SK-N-MC (cell line): ENCODE measurements around the gene SMAD7.
A peak's percentile ranks its signal among the peaks of the same experiment; 100 is the strongest.

ENCODE experiments used
- DNase-seq: peaks from one replicate; pipeline ENCODE4 v3.0.0-alpha.2; 2011; ENCODE audit warnings: low read depth, low spot score
- H3K27ac ChIP-seq: fragments of 200-600 bp; sonication (generic); 2 replicates; pipeline ENCODE4 v1.5.1; 2016; ENCODE audit warnings: mixed run types
- H3K36me3 ChIP-seq: fragments of 200-600 bp; sonication (generic); 2 replicates; pipeline ENCODE4 v1.6.1; 2017; ENCODE audit warnings: antibody characterized with exemption, low read length, mixed read lengths; ENCODE audit not compliant: insufficient read depth
- H3K4me3 ChIP-seq: fragments of 200-600 bp; sonication (generic); 2 replicates; pipeline ENCODE4 v1.5.1; 2016
- H3K9ac ChIP-seq: fragments of 200-600 bp; sonication (generic); 2 replicates; pipeline ENCODE4 v1.8.0; 2017; ENCODE audit warnings: mixed run types, mixed read lengths; ENCODE audit not compliant: insufficient read length
- H3K9me3 ChIP-seq: fragments of 200-600 bp; sonication (generic); 2 replicates; pipeline ENCODE4 v1.6.1; 2017; ENCODE audit warnings: low read depth, mild to moderate bottlenecking, antibody characterized with exemption, low read length, moderate library complexity, mixed read lengths
- EZH2 ChIP-seq: fragments of 200-600 bp; sonication (generic); IDR thresholded peaks from one replicate; pipeline ENCODE4 v1.6.1; 2017; ENCODE audit warnings: antibody characterized with exemption
- FOXP2 ChIP-seq: optimal IDR thresholded peaks from 2 replicates; pipeline ENCODE3; 2011; ENCODE audit warnings: mild to moderate bottlenecking, moderate library complexity; ENCODE audit not compliant: insufficient read depth; ENCODE audit errors: extremely low read length, control extremely low read depth
- POLR2AphosphoS5 ChIP-seq: IDR thresholded peaks from 2 replicates; pipeline ENCODE4 v1.6.1; 2012; ENCODE audit warnings: mild to moderate bottlenecking, low read depth, low read length, borderline replicate concordance

Gene SMAD7

GRCh38 chr18:48934415-48934722 lies 16.4 kb downstream of the SMAD7 start:
- Histone ChIP-seq H3K36me3 (no peaks in the 10 kb centered on the region), H3K9ac (no peak overlapping the region), H3K4me3 (peak overlapping the region; percentile 52; the same call in 1 of the 2 replicates), H3K27ac (peak overlapping the region; percentile 93), H3K9me3 (no peaks in the 10 kb centered on the region)
- DNase-seq: no peak
- TF ChIP-seq POLR2AphosphoS5 (no peak), FOXP2 (no peak), EZH2 (no peak)

- no peaks in the 10 kb centered on the region for H3K9me3 ChIP-seq
- no peak overlapping the region for H3K4me3 ChIP-seq
- peak overlapping the region; percentile 93 for H3K27ac ChIP-seq
- no peaks in the 10 kb centered on the region for H3K36me3 ChIP-seq
- TF ChIP-seq POLR2AphosphoS5 (no peak), EZH2 (no peak), FOXP2 (no peak)
- H3K9ac ChIP-seq: no peak overlapping the region
- no peak for DNase-seq
Measured at GRCh38 chr18:48933578-48934414, 17.0 kb downstream of the SMAD7 start.

DNA sequence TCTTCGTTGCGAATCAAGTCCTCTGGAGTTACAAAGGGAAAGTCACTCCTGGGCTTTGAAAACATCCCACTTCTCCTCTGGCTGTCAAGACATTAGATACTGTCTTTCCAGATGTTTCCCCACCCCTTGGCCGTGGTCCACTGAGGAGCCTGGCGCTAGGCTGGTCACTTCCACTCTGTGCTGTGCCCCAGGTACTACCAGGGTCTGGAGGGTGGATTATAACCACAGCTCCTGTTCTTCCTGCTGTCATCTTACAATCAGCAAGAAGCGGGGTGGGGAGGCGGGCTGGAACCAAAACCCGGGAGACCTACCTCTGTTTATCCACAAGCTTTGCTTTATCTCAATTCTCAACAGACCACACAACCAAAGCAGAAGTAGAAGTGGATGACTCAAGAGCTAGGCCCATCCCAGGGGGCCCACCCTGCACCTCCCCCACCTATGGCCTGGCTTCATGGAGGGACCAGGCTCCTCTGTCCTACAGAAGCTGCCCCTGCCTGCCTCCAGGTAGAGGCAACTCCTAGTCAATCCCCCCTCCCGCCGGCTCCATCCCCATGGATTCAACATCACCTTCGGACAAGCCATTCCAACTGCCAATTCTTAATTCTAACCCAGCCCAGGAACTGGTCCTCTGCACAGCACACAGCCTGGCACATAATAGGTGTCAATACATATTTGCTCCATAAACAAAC lies 17.8 kb downstream of the SMAD7 start:
- H3K36me3 ChIP-seq: no peaks in the 10 kb centered on the region
- H3K9me3 ChIP-seq: no peaks in the 10 kb centered on the region
- peak overlapping the region; percentile 50 for H3K4me3 ChIP-seq
- H3K9ac ChIP-seq: no peak overlapping the region
- peak overlapping the region; percentile 93 for H3K27ac ChIP-seq
- TF ChIP-seq POLR2AphosphoS5 (no peak), FOXP2 (no peak), EZH2 (no peak)
- no peak for DNase-seq

DNA sequence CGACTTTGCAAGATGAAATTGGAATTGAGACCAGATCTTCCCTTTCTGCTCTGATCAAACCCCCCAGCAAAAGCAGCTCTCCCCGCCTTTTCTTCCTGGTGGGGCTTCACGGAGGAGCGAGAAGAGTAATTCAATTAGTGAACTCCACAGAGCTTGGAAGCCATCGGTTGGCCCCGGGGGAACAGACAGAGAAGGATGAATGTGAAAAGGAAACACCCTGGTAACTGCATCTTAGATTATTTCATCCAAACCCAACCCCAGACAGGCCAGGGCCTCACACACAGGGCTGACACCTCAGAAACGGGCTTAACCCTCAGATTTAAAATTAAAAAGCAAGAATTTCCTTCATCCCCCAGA lies 18.3 kb downstream of the SMAD7 start:
- Histone ChIP-seq H3K36me3 (no peaks in the 10 kb centered on the region), H3K4me3 (peak overlapping the region; percentile 50), H3K9ac (peak overlapping the region; percentile 29), H3K9me3 (no peaks in the 10 kb centered on the region), H3K27ac (peak overlapping the region; percentile 93)
- TF ChIP-seq FOXP2 (no peak), EZH2 (no peak), POLR2AphosphoS5 (peak; percentile 27; the same call in 1 of the 2 replicates)
- no peak for DNase-seq

GRCh38 chr18:48931680-48932461 lies 18.9 kb downstream of the SMAD7 start:
- Histone ChIP-seq H3K36me3 (no peaks in the 10 kb centered on the region), H3K27ac (peak overlapping the region; percentile 93), H3K4me3 (peak overlapping the region; percentile 50), H3K9ac (no peak overlapping the region), H3K9me3 (no peaks in the 10 kb centered on the region)
- DNase-seq: no peak
- TF ChIP-seq EZH2 (no peak), POLR2AphosphoS5 (no peak), FOXP2 (no peak)

- TF ChIP-seq POLR2AphosphoS5: no peak
- TF ChIP-seq FOXP2: no peak
- TF ChIP-seq EZH2: no peak
- Histone ChIP-seq H3K4me3 (peak overlapping the region; percentile 50), H3K9me3 (no peaks in the 10 kb centered on the region), H3K9ac (no peak overlapping the region), H3K27ac (peak overlapping the region; percentile 93), H3K36me3 (no peaks in the 10 kb centered on the region)
- no peak for DNase-seq
Measured at GRCh38 chr18:48930926-48931325, 19.8 kb downstream of the SMAD7 start.

GRCh38 chr18:48929941-48930713 lies 20.6 kb downstream of the SMAD7 start:
- Histone ChIP-seq H3K9ac (no peak overlapping the region), H3K4me3 (no peak overlapping the region; the same call in 1 of the 2 replicates), H3K9me3 (no peaks in the 10 kb centered on the region), H3K27ac (peak overlapping the region; percentile 93), H3K36me3 (no peaks in the 10 kb centered on the region)
- DNase-seq: no peak
- TF ChIP-seq EZH2 (no peak), POLR2AphosphoS5 (no peak)

DNA sequence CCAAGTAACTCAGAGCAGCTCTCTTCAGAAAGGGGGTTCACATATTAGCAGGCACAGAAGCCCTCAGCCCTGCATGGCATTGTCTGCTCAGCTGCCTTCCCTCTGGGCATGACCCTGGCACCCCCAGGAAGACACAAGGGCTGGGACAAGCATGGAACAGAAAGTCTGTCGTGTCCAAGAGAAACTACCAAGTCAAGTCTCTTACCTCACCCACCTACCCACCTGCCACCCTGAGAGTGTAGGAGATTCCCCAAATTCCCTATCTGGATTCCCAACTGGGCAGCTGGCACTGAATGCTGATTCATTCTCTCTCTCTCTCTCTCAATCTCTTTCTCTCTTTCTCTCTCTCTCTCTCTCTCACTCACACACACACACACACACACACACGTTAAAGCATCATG lies 21.6 kb downstream of the SMAD7 start:
- Histone ChIP-seq H3K27ac (peak overlapping the region; percentile 93), H3K4me3 (peak overlapping the region; percentile 49), H3K9me3 (no peaks in the 10 kb centered on the region), H3K9ac (no peak overlapping the region), H3K36me3 (no peaks in the 10 kb centered on the region)
- TF ChIP-seq EZH2 (no peak), POLR2AphosphoS5 (no peak), FOXP2 (no peak)
- no peak for DNase-seq
